Right lobe of liver (tissue), 6 donors: ENCODE results near the gene PLCZ1. TPM values are rescaled to one million over a fixed set of nuclear protein-coding genes. Genes with fewer than 3 reads are reported as not detected.

Experiments used
- ATAC-seq, 4 donors: fragments of 200-7000 bp; cut with Tn5 transposase; one replicate each; pipeline ENCODE4 v1.9.1; 2020; ENCODE audit warnings: mild to moderate bottlenecking in 4 of 4, moderate library complexity in 4 of 4
- DNase-seq, 3 donors: peaks; one replicate each; pipeline ENCODE4 v3.0.0-alpha.2; 2020
- H3K27ac ChIP-seq, 3 donors: fragments of 200-600 bp; one replicate each; pipeline ENCODE4 v1.8.0; 2022
- H3K27me3 ChIP-seq, 2 donors: fragments of 200-600 bp; one replicate each; pipeline ENCODE4 v1.8.0; 2022
- H3K36me3 ChIP-seq, 4 donors: fragments of 200-600 bp; sonication (generic) in 1 of 4; one replicate each; pipeline versions ENCODE4 v1.5.1 to v1.8.0; 2017 to 2022; ENCODE audit warnings: control low read depth in 1 of 4
- H3K4me1 ChIP-seq, 4 donors: fragments of 200-600 bp; sonication (generic) in 1 of 4; one replicate each; pipeline versions ENCODE4 v1.5.1 to v1.8.0; 2017 to 2022; ENCODE audit warnings: control low read depth in 1 of 4
- H3K4me3 ChIP-seq, 3 donors: fragments of 200-600 bp; one replicate each; pipeline ENCODE4 v1.8.0; 2022
- H3K9me3 ChIP-seq, 4 donors: fragments of 200-600 bp; sonication (generic) in 1 of 4; one replicate each; pipeline versions ENCODE4 v1.5.1 to v1.8.0; 2017 to 2022; ENCODE audit warnings: control low read depth in 1 of 4
- POLR2A ChIP-seq: fragments of 450-650 bp; IDR thresholded peaks from one replicate; pipeline ENCODE4 v1.6.1; 2017; ENCODE audit warnings: antibody characterized with exemption, mild to moderate bottlenecking
- WGBS: methylation state at CpG from one replicate; pipeline ENCODE4 v1.1.6; 2018; ENCODE audit warnings: low coverage, low lambda C conversion rate; ENCODE audit not compliant: insufficient coverage; ENCODE audit errors: missing lambda C conversion rate; 5-methylcytosine and 5-hydroxymethylcytosine counted together
- intact Hi-C, 2 donors: fragments of 100-400 bp; cut with DNase I; formaldehyde crosslinking; loops; one replicate each; pipeline versions ENCODE4 v1.11.2 to v1.14.1; 2022
- total RNA-seq, 6 experiments: library from RNA; depleted of rRNA in 2 of 6; stranded (reverse); fragments of >200 nt in 2 of 6; fragmentation: NEBNext Ultra II Directional in 3 of 6; extraction: Animal tissue kit (Norgen Biotek cat#: 25700) in 3 of 6; gene quantifications; one replicate each; pipeline versions ENCODE4 v1.1.0 to v1.2.4, GENCODE V29; 2016 to 2023
- TF ChIP-seq, protein P1 (sequence below), 4 donors: fragments of 200-600 bp in 3 of 4; fragments of 450-650 bp in 1 of 4; IDR thresholded peaks; one replicate each; pipeline versions ENCODE4 v1.5.1 to v1.8.0; 2016 to 2022; ENCODE audit warnings: antibody characterized with exemption in 4 of 4, mild to moderate bottlenecking in 2 of 4
- donor health status: DM: no; HTN: yes; CAD: no.
- donor health status: DM: no; HTN: no; CAD: no.
- donor health status: DM: no; HTN: no; CAD: no.
- donor health status: DM: no; HTN: yes; CAD: no.
- donor health status: DM: no; HTN: yes; CAD: no.

Gene PLCZ1
- total RNA-seq, 6 experiments from 2014 or later: not detected

DNA sequence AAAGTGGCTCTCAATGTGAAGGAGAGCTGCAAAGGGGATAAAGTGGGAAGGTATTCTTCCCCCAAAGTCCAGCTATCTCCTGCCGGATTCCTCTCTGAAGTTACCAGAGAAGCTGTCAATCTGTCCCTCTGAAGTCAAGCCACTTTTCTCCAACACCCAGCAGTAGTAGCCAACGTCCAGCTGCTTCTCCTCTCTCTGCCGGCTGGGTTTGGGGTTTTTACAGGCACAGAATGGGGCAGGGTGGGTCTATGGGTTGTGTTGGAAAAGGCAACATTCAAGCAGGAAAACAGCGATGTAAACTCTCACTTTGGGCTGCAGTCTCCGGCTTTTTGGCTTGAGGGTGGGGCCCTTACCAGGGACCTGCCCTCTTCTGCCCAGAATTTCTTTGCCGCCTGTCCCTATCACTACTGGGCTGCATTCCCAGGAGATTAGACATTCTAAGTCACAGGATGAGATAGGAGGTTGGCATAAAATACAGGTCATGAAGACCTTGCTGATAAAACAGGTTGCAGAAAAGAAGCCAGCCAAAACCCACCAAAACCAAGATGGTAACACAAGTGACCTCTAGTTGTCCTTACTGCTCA is 16.4 kb upstream of the PLCZ1 start:
- Histone ChIP-seq H3K27me3 (no peaks in the 10 kb centered on the region), H3K27ac (no peak overlapping the region), H3K4me1 (peaks cover 0 to 14% (median 7%) of the 10 kb centered on the region in 4 donors), H3K4me3 (peak overlapping the region in 1 of 3 donors; percentile 10), H3K9me3 (no peaks in the 10 kb centered on the region), H3K36me3 (no peaks in the 10 kb centered on the region)
- ATAC-seq (peak; percentile 3 to 19 (median 7)), DNase-seq (no peak)
- no peak for TF ChIP-seq POLR2A
- TF ChIP-seq, protein P1, sequence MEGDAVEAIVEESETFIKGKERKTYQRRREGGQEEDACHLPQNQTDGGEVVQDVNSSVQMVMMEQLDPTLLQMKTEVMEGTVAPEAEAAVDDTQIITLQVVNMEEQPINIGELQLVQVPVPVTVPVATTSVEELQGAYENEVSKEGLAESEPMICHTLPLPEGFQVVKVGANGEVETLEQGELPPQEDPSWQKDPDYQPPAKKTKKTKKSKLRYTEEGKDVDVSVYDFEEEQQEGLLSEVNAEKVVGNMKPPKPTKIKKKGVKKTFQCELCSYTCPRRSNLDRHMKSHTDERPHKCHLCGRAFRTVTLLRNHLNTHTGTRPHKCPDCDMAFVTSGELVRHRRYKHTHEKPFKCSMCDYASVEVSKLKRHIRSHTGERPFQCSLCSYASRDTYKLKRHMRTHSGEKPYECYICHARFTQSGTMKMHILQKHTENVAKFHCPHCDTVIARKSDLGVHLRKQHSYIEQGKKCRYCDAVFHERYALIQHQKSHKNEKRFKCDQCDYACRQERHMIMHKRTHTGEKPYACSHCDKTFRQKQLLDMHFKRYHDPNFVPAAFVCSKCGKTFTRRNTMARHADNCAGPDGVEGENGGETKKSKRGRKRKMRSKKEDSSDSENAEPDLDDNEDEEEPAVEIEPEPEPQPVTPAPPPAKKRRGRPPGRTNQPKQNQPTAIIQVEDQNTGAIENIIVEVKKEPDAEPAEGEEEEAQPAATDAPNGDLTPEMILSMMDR (IDR thresholded peaks at IDR 0.05): no peak
- intact Hi-C loops: no loop called here
- 33% methylated on average over 6 of the region's 6 CpGs for WGBS

DNA sequence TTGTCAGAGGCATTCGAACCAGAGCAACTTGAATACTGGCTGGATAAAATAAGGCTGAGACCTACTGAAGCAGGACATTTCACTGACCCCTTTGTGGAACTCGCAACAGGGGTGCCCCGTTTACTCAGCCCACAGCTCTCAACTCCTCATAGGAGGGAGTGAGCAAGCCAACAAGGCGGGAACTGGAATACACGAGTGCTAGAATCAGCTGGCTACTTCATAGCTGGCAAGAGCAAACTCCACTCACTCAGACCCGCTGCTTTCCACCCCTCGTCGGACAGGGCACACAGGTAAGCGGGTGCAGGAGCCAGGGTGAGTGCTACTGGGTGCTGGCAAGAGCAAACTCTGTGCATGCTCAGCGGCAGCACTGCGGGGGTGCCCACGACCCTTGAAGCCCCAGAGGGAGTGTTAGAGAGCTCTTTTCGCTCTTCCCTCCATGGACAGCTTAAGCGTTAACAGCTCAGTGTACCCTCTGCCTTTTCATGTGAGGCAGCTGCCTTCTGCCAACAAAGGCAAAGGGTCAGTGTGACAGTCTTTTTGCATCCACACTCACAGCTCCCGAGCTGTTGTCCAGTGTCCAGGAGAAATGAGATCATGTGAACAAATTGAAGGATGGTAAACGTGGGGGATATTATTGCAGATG is 15.8 kb upstream of the PLCZ1 start:
- intact Hi-C loops: no loop called here
- ATAC-seq: peak; percentile 84 to 93 (median 89)
- Histone ChIP-seq H3K9me3 (no peaks in the 10 kb centered on the region), H3K4me1 (peaks cover 0 to 14% (median 7%) of the 10 kb centered on the region in 4 donors), H3K36me3 (no peaks in the 10 kb centered on the region), H3K4me3 (peak overlapping the region in 1 of 3 donors; percentile 10), H3K27ac (no peak overlapping the region), H3K27me3 (no peaks in the 10 kb centered on the region)
- 21% methylated on average over 7 of the region's 16 CpGs for WGBS
- TF ChIP-seq, protein P1 (IDR thresholded peaks at IDR 0.05): no peak
- TF ChIP-seq POLR2A: no peak
- DNase-seq: peak; percentile 33 to 61 (median 58)

DNA sequence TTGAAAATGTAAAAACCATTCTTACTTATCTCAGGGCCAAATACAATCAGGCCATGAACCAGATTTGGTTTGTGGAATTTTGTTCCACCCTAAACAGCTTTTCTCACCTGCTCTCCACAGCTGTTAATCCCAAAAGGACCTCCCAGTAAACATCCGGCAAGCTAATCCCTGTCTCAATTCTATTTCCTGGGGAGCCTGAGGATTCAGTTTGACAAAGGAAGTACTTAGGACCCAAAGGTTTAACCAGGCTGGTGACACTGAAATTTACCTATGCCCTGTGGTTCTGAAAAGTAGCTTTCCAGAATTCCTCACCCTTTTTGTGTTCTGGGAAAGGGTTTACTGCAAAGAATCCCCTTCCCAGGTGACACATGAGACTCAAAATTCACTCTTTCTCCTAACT is 15.1 kb upstream of the PLCZ1 start:
- TF ChIP-seq, protein P1 (IDR thresholded peaks at IDR 0.05): no peak
- TF ChIP-seq POLR2A: no peak
- H3K4me3 ChIP-seq: no peak overlapping the region
- H3K36me3 ChIP-seq: no peaks in the 10 kb centered on the region
- H3K27ac ChIP-seq: no peak overlapping the region
- H3K4me1 ChIP-seq: peaks cover 0 to 14% (median 7%) of the 10 kb centered on the region in 4 donors
- 63% methylated on average over 1 of the region's 1 CpG for WGBS
- no peaks in the 10 kb centered on the region for H3K27me3 ChIP-seq
- no peaks in the 10 kb centered on the region for H3K9me3 ChIP-seq
- DNase-seq (no peak), ATAC-seq (no peak)
- intact Hi-C loops: no loop called here

DNA sequence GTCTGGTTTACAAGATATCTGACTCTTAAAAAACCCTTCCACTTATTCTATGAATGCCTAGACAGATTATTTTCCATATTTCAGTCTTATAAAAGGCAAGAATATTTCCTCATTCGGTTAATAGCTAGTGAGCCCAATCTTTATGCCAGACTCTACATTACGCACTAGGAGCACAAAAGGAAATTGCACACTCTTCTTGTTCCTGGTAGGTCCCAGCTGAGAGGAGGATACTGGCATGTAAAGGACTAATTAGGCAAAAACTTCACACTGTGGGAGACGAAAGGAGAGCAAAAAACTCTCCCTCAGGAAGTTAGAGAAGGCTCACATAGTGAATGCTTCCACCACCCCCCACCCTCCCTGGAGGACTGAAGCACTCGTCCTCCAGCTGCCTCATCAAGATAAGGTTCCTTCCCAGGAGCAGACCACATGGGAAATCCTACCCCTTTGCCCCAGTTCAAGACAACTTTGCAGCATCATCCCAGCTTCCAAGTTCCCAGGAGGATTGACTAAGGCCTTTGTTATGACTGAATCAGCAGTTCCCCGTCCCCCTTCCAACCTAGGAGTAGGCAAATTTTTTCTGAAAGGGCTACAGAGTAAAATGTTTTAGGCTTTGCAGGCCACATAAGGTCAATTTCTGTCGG is 14.6 kb upstream of the PLCZ1 start:
- peaks cover 0 to 14% (median 7%) of the 10 kb centered on the region in 4 donors for H3K4me1 ChIP-seq
- no peaks in the 10 kb centered on the region for H3K9me3 ChIP-seq
- no peak overlapping the region for H3K27ac ChIP-seq
- intact Hi-C loops: no loop called here
- WGBS: 58% methylated on average over 5 of the region's 6 CpGs
- DNase-seq (no peak), ATAC-seq (no peak)
- no peak overlapping the region for H3K4me3 ChIP-seq
- no peaks in the 10 kb centered on the region for H3K27me3 ChIP-seq
- TF ChIP-seq POLR2A: no peak
- TF ChIP-seq, protein P1 (IDR thresholded peaks at IDR 0.05): no peak
- no peaks in the 10 kb centered on the region for H3K36me3 ChIP-seq
